SK-N-SH treated with all-trans-retinoic acid at 6 μM for 48 hours (cell line): ENCODE results near the gene CCDC24.

ENCODE experiments used
- BACH2 ChIP-seq: fragments of 250-450 bp; sonication (Bioruptor Pico); IDR thresholded peaks from 2 replicates; pipeline ENCODE4 v1.9.0; 2021; ENCODE audit warnings: mild to moderate bottlenecking, borderline replicate concordance
- CSDC2 ChIP-seq: fragments of 250-450 bp; sonication (Bioruptor Pico); IDR thresholded peaks from 2 replicates; pipeline ENCODE4 v1.5.0; 2020; ENCODE audit warnings: mild to moderate bottlenecking, moderate library complexity
- OSR1 ChIP-seq: fragments of 250-450 bp; sonication (Bioruptor Pico); IDR thresholded peaks from 2 replicates; pipeline ENCODE4 v1.8.0; 2022; ENCODE audit warnings: moderate library complexity, mild to moderate bottlenecking, inconsistent platforms
- PATZ1 ChIP-seq: fragments of 250-450 bp; sonication (Bioruptor Pico); IDR thresholded peaks from 2 replicates; pipeline ENCODE4 v1.8.0; 2020; ENCODE audit warnings: mild to moderate bottlenecking, moderate library complexity, borderline replicate concordance
- RARB ChIP-seq: fragments of 250-450 bp; sonication (Bioruptor Pico); IDR thresholded peaks from 2 replicates; pipeline ENCODE4 v1.8.0; 2021; ENCODE audit warnings: mild to moderate bottlenecking, moderate library complexity
- ZC3H10 ChIP-seq: fragments of 250-450 bp; sonication (Bioruptor Pico); IDR thresholded peaks from 2 replicates; pipeline ENCODE4 v1.5.1; 2021; ENCODE audit warnings: mild to moderate bottlenecking, moderate library complexity
- ZFP3 ChIP-seq: fragments of 250-450 bp; sonication (Bioruptor Pico); IDR thresholded peaks from 2 replicates; pipeline ENCODE4 v1.5.0; 2020; ENCODE audit warnings: mild to moderate bottlenecking, moderate library complexity
- TF ChIP-seq, protein P1 (sequence below): fragments of 250-450 bp; sonication (Bioruptor Pico); IDR thresholded peaks from 2 replicates; pipeline ENCODE4 v1.8.0; 2021; ENCODE audit warnings: low read depth, mild to moderate bottlenecking, moderate library complexity, borderline replicate concordance

DNA sequence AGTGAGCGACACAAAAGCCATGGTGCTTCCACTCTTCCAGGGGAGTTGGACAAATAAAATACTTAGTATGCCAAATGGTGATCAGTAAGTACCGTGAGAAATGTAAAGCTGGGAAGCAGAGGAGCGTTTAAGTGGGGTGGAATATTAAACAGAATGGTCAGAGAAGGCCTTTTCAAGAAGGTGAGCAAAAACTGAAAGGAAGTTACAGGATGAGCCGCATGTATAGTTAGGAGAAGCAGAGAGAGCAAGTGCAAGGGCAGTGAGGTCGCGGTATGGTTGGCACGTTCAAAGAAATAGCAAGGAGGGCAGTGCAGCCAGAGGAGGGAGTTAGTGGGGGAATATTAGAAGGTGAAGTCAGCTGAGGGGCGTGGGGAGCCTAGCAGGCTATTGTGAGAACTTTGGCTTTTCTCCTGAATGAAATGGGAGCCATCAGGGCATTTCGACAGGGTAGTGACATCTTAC is 17.4 kb upstream of the CCDC24 start:
- TF ChIP-seq ZC3H10 (CRISPR knock-in tag) = no peak
- TF ChIP-seq, protein P1, sequence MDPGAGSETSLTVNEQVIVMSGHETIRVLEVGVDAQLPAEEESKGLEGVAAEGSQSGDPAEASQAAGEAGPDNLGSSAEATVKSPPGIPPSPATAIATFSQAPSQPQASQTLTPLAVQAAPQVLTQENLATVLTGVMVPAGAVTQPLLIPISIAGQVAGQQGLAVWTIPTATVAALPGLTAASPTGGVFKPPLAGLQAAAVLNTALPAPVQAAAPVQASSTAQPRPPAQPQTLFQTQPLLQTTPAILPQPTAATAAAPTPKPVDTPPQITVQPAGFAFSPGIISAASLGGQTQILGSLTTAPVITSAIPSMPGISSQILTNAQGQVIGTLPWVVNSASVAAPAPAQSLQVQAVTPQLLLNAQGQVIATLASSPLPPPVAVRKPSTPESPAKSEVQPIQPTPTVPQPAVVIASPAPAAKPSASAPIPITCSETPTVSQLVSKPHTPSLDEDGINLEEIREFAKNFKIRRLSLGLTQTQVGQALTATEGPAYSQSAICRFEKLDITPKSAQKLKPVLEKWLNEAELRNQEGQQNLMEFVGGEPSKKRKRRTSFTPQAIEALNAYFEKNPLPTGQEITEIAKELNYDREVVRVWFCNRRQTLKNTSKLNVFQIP (CRISPR knock-in tag) = no peak
- no peak for TF ChIP-seq RARB (CRISPR knock-in tag)
- no peak for TF ChIP-seq PATZ1 (CRISPR knock-in tag)
- TF ChIP-seq OSR1 (CRISPR knock-in tag) = no peak
- no peak for TF ChIP-seq CSDC2 (CRISPR knock-in tag)
- no peak for TF ChIP-seq ZFP3
- no peak for TF ChIP-seq BACH2 (CRISPR knock-in tag)
